ENCODE data around the gene MAPKBP1.
"Not testable (repeated sequence)": the region's sequence is repeated elsewhere in the genome, so short reads cannot be mapped to it uniquely, and the experiment has no call there.

The MAPKBP1 gene

GRCh38 chr15:41774062-41774881 lies at the start of gene MAPKBP1:
Gene MAPKBP1, plus strand, starts transcription at chr15:41774484. Its CDS starts 792 bp downstream, at chr15:41775276.
- in situ Hi-C loops (cut with MboI; ENCODE audit: low sequenced_read_pairs), result no loop called here

- in situ Hi-C loops (cut with MboI; ENCODE audit: low sequenced_read_pairs), result no loop called here
Observed at GRCh38 chr15:41727143-41727542, 47.1 kb upstream of the MAPKBP1 start.

- in situ Hi-C loops (cut with MboI; ENCODE audit: low sequenced_read_pairs), result not testable (repeated sequence)
Observed at GRCh38 chr15:41728061-41728460, 46.2 kb upstream of the MAPKBP1 start.

- in situ Hi-C loops (cut with MboI; ENCODE audit: low sequenced_read_pairs), result no loop called here
Observed at GRCh38 chr15:41730543-41730942, 43.7 kb upstream of the MAPKBP1 start.

GRCh38 chr15:41732483-41732882 lies 41.8 kb upstream of the MAPKBP1 start:
- in situ Hi-C loops (cut with MboI; ENCODE audit: low sequenced_read_pairs), result no loop called here

GRCh38 chr15:41734079-41734478 lies 40.2 kb upstream of the MAPKBP1 start:
- in situ Hi-C loops (cut with MboI; ENCODE audit: low sequenced_read_pairs), result no loop called here

- in situ Hi-C loops (cut with MboI; ENCODE audit: low sequenced_read_pairs), result no loop called here
Observed at GRCh38 chr15:41735046-41735445, 39.2 kb upstream of the MAPKBP1 start.

- in situ Hi-C loops (cut with MboI; ENCODE audit: low sequenced_read_pairs), result not testable (repeated sequence)
Observed at GRCh38 chr15:41735492-41735891, 38.8 kb upstream of the MAPKBP1 start.

- in situ Hi-C loops (cut with MboI; ENCODE audit: low sequenced_read_pairs), result no loop called here
Observed at GRCh38 chr15:41746802-41747201, 27.5 kb upstream of the MAPKBP1 start.

- in situ Hi-C loops (cut with MboI; ENCODE audit: low sequenced_read_pairs), result no loop called here
Observed at GRCh38 chr15:41756198-41756597, 18.1 kb upstream of the MAPKBP1 start.

- in situ Hi-C loops (cut with MboI; ENCODE audit: low sequenced_read_pairs), result no loop called here
Observed at GRCh38 chr15:41772720-41773331, 1.5 kb upstream of the MAPKBP1 start.

GRCh38 chr15:41773332-41773728 lies 954 bp upstream of the MAPKBP1 start:
- in situ Hi-C loops (cut with MboI; ENCODE audit: low sequenced_read_pairs), result no loop called here

GRCh38 chr15:41773729-41774061 lies 589 bp upstream of the MAPKBP1 start:
- in situ Hi-C loops (cut with MboI; ENCODE audit: low sequenced_read_pairs), result no loop called here

GRCh38 chr15:41774882-41775417 lies 666 bp downstream of the MAPKBP1 start:
- in situ Hi-C loops (cut with MboI; ENCODE audit: low sequenced_read_pairs), result no loop called here

- in situ Hi-C loops (cut with MboI; ENCODE audit: low sequenced_read_pairs), result no loop called here
Observed at GRCh38 chr15:41775651-41776050, 1.4 kb downstream of the MAPKBP1 start.

- in situ Hi-C loops (cut with MboI; ENCODE audit: low sequenced_read_pairs), result no loop called here
Observed at GRCh38 chr15:41777421-41777973, 3.2 kb downstream of the MAPKBP1 start.

- in situ Hi-C loops (cut with MboI; ENCODE audit: low sequenced_read_pairs), result no loop called here
Observed at GRCh38 chr15:41778521-41778920, 4.2 kb downstream of the MAPKBP1 start.

GRCh38 chr15:41779662-41780157 lies 5.4 kb downstream of the MAPKBP1 start:
- in situ Hi-C loops (cut with MboI; ENCODE audit: low sequenced_read_pairs), result no loop called here

- in situ Hi-C loops (cut with MboI; ENCODE audit: low sequenced_read_pairs), result no loop called here
Observed at GRCh38 chr15:41780266-41780665, 6.0 kb downstream of the MAPKBP1 start.

- in situ Hi-C loops (cut with MboI; ENCODE audit: low sequenced_read_pairs), result no loop called here
Observed at GRCh38 chr15:41780727-41781126, 6.4 kb downstream of the MAPKBP1 start.

GRCh38 chr15:41782371-41783282 lies 8.3 kb downstream of the MAPKBP1 start:
- in situ Hi-C loops (cut with MboI; ENCODE audit: low sequenced_read_pairs), result no loop called here

All from hTERT RPE-1 (cell line).